Liver (tissue), 9 donors: Measurements from ENCODE around the gene CLDN16. TPM values are rescaled to one million over a fixed set of nuclear protein-coding genes. Genes with fewer than 3 reads are reported as not detected.

Experiments
- DNase-seq: peaks from one replicate; pipeline ENCODE4 v3.0.0-alpha.2; 2017; ENCODE audit warnings: low spot score
- H3K27ac ChIP-seq, 2 donors: one replicate each; pipeline ENCODE4 v1.7.0; 2013; ENCODE audit warnings: inconsistent platforms in 2 of 2, low read length in 2 of 2, control low read depth in 1 of 2, low read depth in 1 of 2, mild to moderate bottlenecking in 1 of 2
- H3K27me3 ChIP-seq, 4 donors: one replicate each; pipeline versions ENCODE4 v1.6.1 to v1.7.0; 2013; ENCODE audit warnings: low read length in 3 of 4, inconsistent platforms in 1 of 4, mild to moderate bottlenecking in 1 of 4, moderate library complexity in 1 of 4; ENCODE audit not compliant: control insufficient read depth in 4 of 4, insufficient read depth in 4 of 4
- H3K36me3 ChIP-seq, 4 donors: one replicate each; pipeline versions ENCODE4 v1.6.1 to v1.7.0; 2013; ENCODE audit warnings: low read length in 3 of 4, mild to moderate bottlenecking in 3 of 4, low read depth in 1 of 4, moderate library complexity in 1 of 4; ENCODE audit not compliant: control insufficient read depth in 4 of 4, insufficient read depth in 3 of 4
- H3K4me1 ChIP-seq, 4 donors: one replicate each; pipeline versions ENCODE4 v1.6.1 to v1.7.0; 2013; ENCODE audit warnings: low read length in 3 of 4, mild to moderate bottlenecking in 3 of 4, moderate library complexity in 1 of 4; ENCODE audit not compliant: control insufficient read depth in 4 of 4, insufficient read depth in 4 of 4
- H3K4me3 ChIP-seq, 3 donors: one replicate each; pipeline versions ENCODE4 v1.6.1 to v1.7.0; 2013; ENCODE audit warnings: low read length in 3 of 3, control low read depth in 1 of 3, low read depth in 1 of 3, mild to moderate bottlenecking in 1 of 3
- H3K9ac ChIP-seq, 2 donors: one replicate each; pipeline ENCODE4 v1.7.0; 2013; ENCODE audit warnings: low read length in 2 of 2, mild to moderate bottlenecking in 2 of 2, moderate library complexity in 2 of 2, control low read depth in 1 of 2, low read depth in 1 of 2
- H3K9me3 ChIP-seq, 4 donors: one replicate each; pipeline versions ENCODE4 v1.6.1 to v1.7.0; 2013; ENCODE audit warnings: low read length in 3 of 4; ENCODE audit not compliant: control insufficient read depth in 4 of 4
- EGR1 ChIP-seq, 2 donors: IDR thresholded peaks; 2 replicates each; pipeline ENCODE4 v1.6.1; 2016 to 2018; ENCODE audit warnings: antibody characterized with exemption in 2 of 2, low read depth in 2 of 2
- FOXA1 ChIP-seq: IDR thresholded peaks from 2 replicates; pipeline ENCODE4 v1.6.1; 2016; ENCODE audit warnings: antibody characterized with exemption
- FOXA2 ChIP-seq: IDR thresholded peaks from 2 replicates; pipeline ENCODE4 v1.6.1; 2016; ENCODE audit warnings: antibody characterized with exemption
- GABPA ChIP-seq, 2 donors: IDR thresholded peaks in 1 of 2; conservative IDR thresholded peaks in 1 of 2; 2 replicates each; pipeline ENCODE4 v1.6.1; 2016; ENCODE audit warnings: antibody characterized with exemption in 2 of 2, mild to moderate bottlenecking in 1 of 2, moderate library complexity in 1 of 2
- HNF4A ChIP-seq, 2 donors: conservative IDR thresholded peaks; 2 replicates each; pipeline ENCODE4 v1.6.1; 2016; ENCODE audit warnings: antibody characterized with exemption in 2 of 2, mild to moderate bottlenecking in 2 of 2
- HNF4G ChIP-seq: IDR thresholded peaks from 2 replicates; pipeline ENCODE4 v1.6.1; 2016; ENCODE audit warnings: antibody characterized with exemption
- JUND ChIP-seq, 2 donors: IDR thresholded peaks; 2 replicates each; pipeline ENCODE4 v1.6.1; 2016; ENCODE audit warnings: antibody characterized with exemption in 2 of 2
- NR2F2 ChIP-seq: IDR thresholded peaks from 2 replicates; pipeline ENCODE4 v1.6.1; 2016; ENCODE audit warnings: antibody characterized with exemption
- RAD21 ChIP-seq, 2 donors: IDR thresholded peaks; 2 replicates each; pipeline ENCODE4 v1.6.1; 2016; ENCODE audit warnings: antibody characterized with exemption in 2 of 2, mild to moderate bottlenecking in 2 of 2
- RXRA ChIP-seq, 2 donors: IDR thresholded peaks; 2 replicates each; pipeline ENCODE4 v1.6.1; 2017 to 2018; ENCODE audit warnings: antibody characterized with exemption in 2 of 2, mild to moderate bottlenecking in 1 of 2
- SP1 ChIP-seq: IDR thresholded peaks from 2 replicates; pipeline ENCODE4 v1.6.1; 2018; ENCODE audit warnings: antibody characterized with exemption, mild to moderate bottlenecking
- TAF1 ChIP-seq: conservative IDR thresholded peaks from 2 replicates; pipeline ENCODE4 v1.6.1; 2016; ENCODE audit warnings: antibody characterized with exemption, mild to moderate bottlenecking
- YY1 ChIP-seq: IDR thresholded peaks from 2 replicates; pipeline ENCODE4 v1.6.1; 2016; ENCODE audit warnings: antibody characterized with exemption, mild to moderate bottlenecking
- WGBS: extraction: QIAGEN DNeasy Blood & Tissue Kit; methylation state at CpG from one replicate; pipeline ENCODE4 v1.1.7; 2013; 5-methylcytosine and 5-hydroxymethylcytosine counted together
- polyA plus RNA-seq, 2 donors: library from polyadenylated mRNA; stranded (reverse) in 1 of 2; unstranded in 1 of 2; fragments of 200-250 nt in 1 of 2; fragments of >200 nt in 1 of 2; fragmentation: Nextera tagmentation in 1 of 2; extraction: Ambion mirVana in 1 of 2; gene quantifications; one replicate each; pipeline versions ENCODE4 v1.2.1 to v1.2.3, GENCODE V29; 2013 to 2015
- total RNA-seq, 2 donors: library from RNA; depleted of rRNA; stranded (reverse); fragments of >200 nt; gene quantifications; one replicate each; pipeline ENCODE4 v1.2.3, GENCODE V29; 2014
- TF ChIP-seq, protein P1 (sequence below): IDR thresholded peaks from 2 replicates; pipeline ENCODE4 v1.6.1; 2016; ENCODE audit warnings: antibody characterized with exemption
- TF ChIP-seq, protein P2 (sequence below): IDR thresholded peaks from 2 replicates; pipeline ENCODE4 v1.6.1; 2016; ENCODE audit warnings: antibody characterized with exemption, mild to moderate bottlenecking
- TF ChIP-seq, protein P3 (sequence below): IDR thresholded peaks from 2 replicates; pipeline ENCODE4 v1.6.1; 2016; ENCODE audit warnings: antibody characterized with exemption
- TF ChIP-seq, protein P4 (sequence below): fragments of 150-350 bp; IDR thresholded peaks from 2 replicates; pipeline ENCODE4 v1.5.1; 2017; ENCODE audit warnings: improper control_type of control experiment, low read depth, low read length; ENCODE audit not compliant: missing input control
- TF ChIP-seq, protein P5 (sequence below): IDR thresholded peaks from 2 replicates; pipeline ENCODE4 v1.6.1; 2016; ENCODE audit warnings: antibody characterized with exemption
- donor health status: healthy.
- donor health status: healthy.
- donor health status: healthy.
- donor health status: healthy.
- donor health status: healthy.

The CLDN16 gene
- total and polyA plus RNA-seq, 4 donors = 0.22 to 0.89 (median 0.70) TPM

DNA sequence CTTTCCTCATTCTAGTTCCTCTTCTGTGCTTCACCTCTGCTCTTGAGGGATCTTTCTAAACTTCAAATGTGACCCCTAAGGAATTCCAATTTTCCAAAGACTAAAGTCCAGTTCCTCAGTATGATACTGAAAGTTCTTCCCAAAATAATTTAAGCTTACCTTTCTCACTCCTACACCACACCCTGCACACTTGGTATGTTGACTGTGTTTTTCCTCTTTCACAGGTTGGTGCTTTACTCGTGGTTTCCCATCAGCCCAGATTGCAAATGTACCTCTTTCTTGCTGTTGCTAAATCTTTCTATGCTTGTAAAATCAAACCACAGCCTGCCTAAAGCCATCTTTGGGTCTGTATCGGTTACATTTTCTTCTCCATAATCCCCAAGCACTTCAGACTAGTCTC lies 30.5 kb upstream of the CLDN16 start (continued):
- no peak for TF ChIP-seq EGR1 (IDR thresholded peaks at IDR 0.05; ENCODE audit: low read depth in 2 of 2)
- no peak for TF ChIP-seq FOXA1
- TF ChIP-seq GABPA (IDR thresholded peaks at IDR 0.05 in 1 of 2, conservative IDR thresholded peaks at IDR 0.05 in 1 of 2) = no peak
- no peak for TF ChIP-seq YY1
- TF ChIP-seq SP1 = no peak
- TF ChIP-seq NR2F2 = no peak

DNA sequence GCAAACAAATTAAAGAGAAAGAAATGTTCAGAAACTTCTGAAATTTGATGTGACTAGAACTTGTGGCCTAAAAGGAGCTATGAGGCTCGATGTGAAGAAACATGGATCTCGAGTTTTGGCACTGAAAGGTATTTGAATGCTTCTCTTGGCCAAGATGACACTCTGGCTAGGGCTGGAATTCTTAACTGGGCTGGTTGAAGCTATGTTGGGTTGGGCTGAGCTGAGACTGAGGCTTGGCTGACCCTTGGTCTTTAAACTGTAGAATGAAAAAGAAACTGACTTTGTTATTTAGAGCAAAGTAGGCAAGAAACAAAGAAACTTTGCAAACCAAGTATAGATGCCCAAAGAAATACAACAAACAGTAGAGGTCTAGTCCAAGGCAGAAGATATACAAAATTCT lies 28.1 kb upstream of the CLDN16 start:
- 69% methylated on average over 2 of the region's 2 CpGs for WGBS
- H3K9ac ChIP-seq = no peak overlapping the region
- H3K27ac ChIP-seq = no peak overlapping the region
- no peak for TF ChIP-seq NR2F2
- no peak for TF ChIP-seq HNF4A (conservative IDR thresholded peaks at IDR 0.05)
- TF ChIP-seq, protein P1, sequence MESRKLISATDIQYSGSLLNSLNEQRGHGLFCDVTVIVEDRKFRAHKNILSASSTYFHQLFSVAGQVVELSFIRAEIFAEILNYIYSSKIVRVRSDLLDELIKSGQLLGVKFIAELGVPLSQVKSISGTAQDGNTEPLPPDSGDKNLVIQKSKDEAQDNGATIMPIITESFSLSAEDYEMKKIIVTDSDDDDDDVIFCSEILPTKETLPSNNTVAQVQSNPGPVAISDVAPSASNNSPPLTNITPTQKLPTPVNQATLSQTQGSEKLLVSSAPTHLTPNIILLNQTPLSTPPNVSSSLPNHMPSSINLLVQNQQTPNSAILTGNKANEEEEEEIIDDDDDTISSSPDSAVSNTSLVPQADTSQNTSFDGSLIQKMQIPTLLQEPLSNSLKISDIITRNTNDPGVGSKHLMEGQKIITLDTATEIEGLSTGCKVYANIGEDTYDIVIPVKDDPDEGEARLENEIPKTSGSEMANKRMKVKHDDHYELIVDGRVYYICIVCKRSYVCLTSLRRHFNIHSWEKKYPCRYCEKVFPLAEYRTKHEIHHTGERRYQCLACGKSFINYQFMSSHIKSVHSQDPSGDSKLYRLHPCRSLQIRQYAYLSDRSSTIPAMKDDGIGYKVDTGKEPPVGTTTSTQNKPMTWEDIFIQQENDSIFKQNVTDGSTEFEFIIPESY = no peak
- TF ChIP-seq RAD21 (IDR thresholded peaks at IDR 0.05) = no peak
- no peak for TF ChIP-seq FOXA1
- no peak for TF ChIP-seq JUND (IDR thresholded peaks at IDR 0.05)
- TF ChIP-seq, protein P2, sequence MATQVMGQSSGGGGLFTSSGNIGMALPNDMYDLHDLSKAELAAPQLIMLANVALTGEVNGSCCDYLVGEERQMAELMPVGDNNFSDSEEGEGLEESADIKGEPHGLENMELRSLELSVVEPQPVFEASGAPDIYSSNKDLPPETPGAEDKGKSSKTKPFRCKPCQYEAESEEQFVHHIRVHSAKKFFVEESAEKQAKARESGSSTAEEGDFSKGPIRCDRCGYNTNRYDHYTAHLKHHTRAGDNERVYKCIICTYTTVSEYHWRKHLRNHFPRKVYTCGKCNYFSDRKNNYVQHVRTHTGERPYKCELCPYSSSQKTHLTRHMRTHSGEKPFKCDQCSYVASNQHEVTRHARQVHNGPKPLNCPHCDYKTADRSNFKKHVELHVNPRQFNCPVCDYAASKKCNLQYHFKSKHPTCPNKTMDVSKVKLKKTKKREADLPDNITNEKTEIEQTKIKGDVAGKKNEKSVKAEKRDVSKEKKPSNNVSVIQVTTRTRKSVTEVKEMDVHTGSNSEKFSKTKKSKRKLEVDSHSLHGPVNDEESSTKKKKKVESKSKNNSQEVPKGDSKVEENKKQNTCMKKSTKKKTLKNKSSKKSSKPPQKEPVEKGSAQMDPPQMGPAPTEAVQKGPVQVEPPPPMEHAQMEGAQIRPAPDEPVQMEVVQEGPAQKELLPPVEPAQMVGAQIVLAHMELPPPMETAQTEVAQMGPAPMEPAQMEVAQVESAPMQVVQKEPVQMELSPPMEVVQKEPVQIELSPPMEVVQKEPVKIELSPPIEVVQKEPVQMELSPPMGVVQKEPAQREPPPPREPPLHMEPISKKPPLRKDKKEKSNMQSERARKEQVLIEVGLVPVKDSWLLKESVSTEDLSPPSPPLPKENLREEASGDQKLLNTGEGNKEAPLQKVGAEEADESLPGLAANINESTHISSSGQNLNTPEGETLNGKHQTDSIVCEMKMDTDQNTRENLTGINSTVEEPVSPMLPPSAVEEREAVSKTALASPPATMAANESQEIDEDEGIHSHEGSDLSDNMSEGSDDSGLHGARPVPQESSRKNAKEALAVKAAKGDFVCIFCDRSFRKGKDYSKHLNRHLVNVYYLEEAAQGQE = no peak
- TF ChIP-seq, protein P3, sequence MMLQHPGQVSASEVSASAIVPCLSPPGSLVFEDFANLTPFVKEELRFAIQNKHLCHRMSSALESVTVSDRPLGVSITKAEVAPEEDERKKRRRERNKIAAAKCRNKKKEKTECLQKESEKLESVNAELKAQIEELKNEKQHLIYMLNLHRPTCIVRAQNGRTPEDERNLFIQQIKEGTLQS = no peak
- no peak for TF ChIP-seq TAF1
- no peak for TF ChIP-seq SP1
- TF ChIP-seq EGR1 (IDR thresholded peaks at IDR 0.05; ENCODE audit: low read depth in 2 of 2) = no peak
- TF ChIP-seq GABPA (IDR thresholded peaks at IDR 0.05 in 1 of 2, conservative IDR thresholded peaks at IDR 0.05 in 1 of 2) = no peak
- TF ChIP-seq, protein P4, sequence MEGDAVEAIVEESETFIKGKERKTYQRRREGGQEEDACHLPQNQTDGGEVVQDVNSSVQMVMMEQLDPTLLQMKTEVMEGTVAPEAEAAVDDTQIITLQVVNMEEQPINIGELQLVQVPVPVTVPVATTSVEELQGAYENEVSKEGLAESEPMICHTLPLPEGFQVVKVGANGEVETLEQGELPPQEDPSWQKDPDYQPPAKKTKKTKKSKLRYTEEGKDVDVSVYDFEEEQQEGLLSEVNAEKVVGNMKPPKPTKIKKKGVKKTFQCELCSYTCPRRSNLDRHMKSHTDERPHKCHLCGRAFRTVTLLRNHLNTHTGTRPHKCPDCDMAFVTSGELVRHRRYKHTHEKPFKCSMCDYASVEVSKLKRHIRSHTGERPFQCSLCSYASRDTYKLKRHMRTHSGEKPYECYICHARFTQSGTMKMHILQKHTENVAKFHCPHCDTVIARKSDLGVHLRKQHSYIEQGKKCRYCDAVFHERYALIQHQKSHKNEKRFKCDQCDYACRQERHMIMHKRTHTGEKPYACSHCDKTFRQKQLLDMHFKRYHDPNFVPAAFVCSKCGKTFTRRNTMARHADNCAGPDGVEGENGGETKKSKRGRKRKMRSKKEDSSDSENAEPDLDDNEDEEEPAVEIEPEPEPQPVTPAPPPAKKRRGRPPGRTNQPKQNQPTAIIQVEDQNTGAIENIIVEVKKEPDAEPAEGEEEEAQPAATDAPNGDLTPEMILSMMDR = no peak
- TF ChIP-seq, protein P5, sequence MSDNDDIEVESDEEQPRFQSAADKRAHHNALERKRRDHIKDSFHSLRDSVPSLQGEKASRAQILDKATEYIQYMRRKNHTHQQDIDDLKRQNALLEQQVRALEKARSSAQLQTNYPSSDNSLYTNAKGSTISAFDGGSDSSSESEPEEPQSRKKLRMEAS = no peak
- TF ChIP-seq FOXA2 = no peak
- no peak for TF ChIP-seq HNF4G
- no peak for TF ChIP-seq YY1
- no peak for TF ChIP-seq RXRA (IDR thresholded peaks at IDR 0.05)
- no peak for DNase-seq
- no peaks in the 10 kb centered on the region for H3K36me3 ChIP-seq
- no peak overlapping the region for H3K4me3 ChIP-seq
- H3K27me3 ChIP-seq = no peaks in the 10 kb centered on the region
- peaks cover 0 to 2% (median 0%) of the 10 kb centered on the region in 4 donors for H3K4me1 ChIP-seq
- no peaks in the 10 kb centered on the region for H3K9me3 ChIP-seq
